ENCODE results near the gene TMEM144.
"Not testable (repeated sequence)": the region's sequence is repeated elsewhere in the genome, so short reads cannot be mapped to it uniquely, and the experiment has no call there.

GRCh38 chr4:158279052-158279451 lies 68.8 kb downstream of the TMEM144 start:
- TF ChIP-seq, protein P1, sequence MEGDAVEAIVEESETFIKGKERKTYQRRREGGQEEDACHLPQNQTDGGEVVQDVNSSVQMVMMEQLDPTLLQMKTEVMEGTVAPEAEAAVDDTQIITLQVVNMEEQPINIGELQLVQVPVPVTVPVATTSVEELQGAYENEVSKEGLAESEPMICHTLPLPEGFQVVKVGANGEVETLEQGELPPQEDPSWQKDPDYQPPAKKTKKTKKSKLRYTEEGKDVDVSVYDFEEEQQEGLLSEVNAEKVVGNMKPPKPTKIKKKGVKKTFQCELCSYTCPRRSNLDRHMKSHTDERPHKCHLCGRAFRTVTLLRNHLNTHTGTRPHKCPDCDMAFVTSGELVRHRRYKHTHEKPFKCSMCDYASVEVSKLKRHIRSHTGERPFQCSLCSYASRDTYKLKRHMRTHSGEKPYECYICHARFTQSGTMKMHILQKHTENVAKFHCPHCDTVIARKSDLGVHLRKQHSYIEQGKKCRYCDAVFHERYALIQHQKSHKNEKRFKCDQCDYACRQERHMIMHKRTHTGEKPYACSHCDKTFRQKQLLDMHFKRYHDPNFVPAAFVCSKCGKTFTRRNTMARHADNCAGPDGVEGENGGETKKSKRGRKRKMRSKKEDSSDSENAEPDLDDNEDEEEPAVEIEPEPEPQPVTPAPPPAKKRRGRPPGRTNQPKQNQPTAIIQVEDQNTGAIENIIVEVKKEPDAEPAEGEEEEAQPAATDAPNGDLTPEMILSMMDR (conservative IDR thresholded peaks at IDR 0.05 in 1 of 2, IDR thresholded peaks at IDR 0.05 in 1 of 2; ENCODE audit: extremely low read depth in 1 of 2, insufficient read depth in 1 of 2, low read depth in 1 of 2, low read length in 2 of 2), result not testable (repeated sequence)
- TF ChIP-seq EZH2 (IDR thresholded peaks at IDR 0.05; ENCODE audit: borderline replicate concordance, low read length), result not testable (repeated sequence)
